H9 (cell line): ENCODE data around the gene PLCH1. TPM values are rescaled to one million over a fixed set of nuclear protein-coding genes. Genes with fewer than 3 reads are reported as not detected.

ENCODE experiments used
- DNase-seq: peaks from one replicate; pipeline ENCODE4 v3.0.0-alpha.2; 2017
- H2AFZ ChIP-seq: one replicate; pipeline ENCODE4 v1.6.1; 2013; ENCODE audit warnings: mild to moderate bottlenecking, low read length, control low read depth, moderate library complexity
- H2AK5ac ChIP-seq: 2 replicates; pipeline ENCODE4 v1.6.1; 2013; ENCODE audit warnings: low read length, control low read depth, mixed read lengths; ENCODE audit not compliant: insufficient read length
- H2BK120ac ChIP-seq: one replicate; pipeline ENCODE4 v1.6.1; 2013; ENCODE audit warnings: low read depth, mild to moderate bottlenecking, low read length, control low read depth, inconsistent platforms; ENCODE audit not compliant: poor library complexity, severe bottlenecking
- H2BK12ac ChIP-seq: 2 replicates; pipeline ENCODE4 v1.6.1; 2013; ENCODE audit warnings: low read length, control low read depth, mixed read lengths, low read depth; ENCODE audit not compliant: insufficient read length
- H2BK15ac ChIP-seq: 2 replicates; pipeline ENCODE4 v1.6.1; 2013; ENCODE audit warnings: low read depth, low read length, control low read depth
- H2BK20ac ChIP-seq: one replicate; pipeline ENCODE4 v1.6.1; 2013; ENCODE audit warnings: low read depth, mild to moderate bottlenecking, low read length, control low read depth, inconsistent platforms; ENCODE audit not compliant: poor library complexity, severe bottlenecking
- H2BK5ac ChIP-seq: 2 replicates; pipeline ENCODE4 v1.6.1; 2013; ENCODE audit warnings: low read length, control low read depth, mixed read lengths; ENCODE audit not compliant: insufficient read length
- H3K14ac ChIP-seq: 2 replicates; pipeline ENCODE4 v1.6.1; 2013; ENCODE audit warnings: low read length, control low read depth; ENCODE audit not compliant: insufficient read depth
- H3K18ac ChIP-seq: 2 replicates; pipeline ENCODE4 v1.6.1; 2013; ENCODE audit warnings: low read depth, mild to moderate bottlenecking, mixed read lengths, low read length, control low read depth; ENCODE audit not compliant: insufficient read length
- H3K23ac ChIP-seq: 2 replicates; pipeline ENCODE4 v1.6.1; 2013; ENCODE audit warnings: low read length, control low read depth, mixed read lengths, low read depth; ENCODE audit not compliant: insufficient read length
- H3K23me2 ChIP-seq: 2 replicates; pipeline ENCODE4 v1.6.1; 2013; ENCODE audit warnings: low read depth, mild to moderate bottlenecking, mixed read lengths, low read length, control low read depth; ENCODE audit not compliant: insufficient read length, poor library complexity, severe bottlenecking
- H3K27ac ChIP-seq: 2 replicates; pipeline ENCODE4 v1.5.1; 2013; ENCODE audit warnings: low read length, control low read depth, mixed read lengths, low read depth; ENCODE audit not compliant: insufficient read length
- H3K27me3 ChIP-seq: 2 replicates; pipeline ENCODE4 v1.6.1; 2013; ENCODE audit warnings: low read length, control low read depth, inconsistent platforms; ENCODE audit not compliant: insufficient read depth
- H3K4ac ChIP-seq: 2 replicates; pipeline ENCODE4 v1.6.1; 2013; ENCODE audit warnings: low read depth, mild to moderate bottlenecking, control low read depth, inconsistent platforms, low read length, moderate library complexity
- H3K4me1 ChIP-seq: 2 replicates; pipeline ENCODE4 v1.6.1; 2013; ENCODE audit warnings: low read length, control low read depth, inconsistent platforms; ENCODE audit not compliant: insufficient read depth
- H3K4me2 ChIP-seq: 2 replicates; pipeline ENCODE4 v1.6.1; 2013; ENCODE audit warnings: low read length, control low read depth, mixed read lengths; ENCODE audit not compliant: insufficient read length, insufficient read depth
- H3K56ac ChIP-seq: 2 replicates; pipeline ENCODE4 v1.6.1; 2013; ENCODE audit warnings: low read depth, mild to moderate bottlenecking, mixed read lengths, low read length, control low read depth; ENCODE audit not compliant: insufficient read length
- H3K79me1 ChIP-seq: 2 replicates; pipeline ENCODE4 v1.6.1; 2013; ENCODE audit warnings: low read depth, mild to moderate bottlenecking, moderate library complexity, low read length, control low read depth, inconsistent platforms; ENCODE audit not compliant: insufficient read depth, poor library complexity, severe bottlenecking
- H3K79me2 ChIP-seq: 2 replicates; pipeline ENCODE4 v1.6.1; 2013; ENCODE audit warnings: low read length, control low read depth, inconsistent platforms; ENCODE audit not compliant: insufficient read depth
- H3K9ac ChIP-seq: 2 replicates; pipeline ENCODE4 v1.6.1; 2013; ENCODE audit warnings: low read length, control low read depth, mixed read lengths; ENCODE audit not compliant: insufficient read length; ENCODE audit errors: extremely low read depth
- H3K9me3 ChIP-seq: one replicate; pipeline ENCODE4 v1.6.1; 2013; ENCODE audit warnings: low read depth, low read length, inconsistent platforms; ENCODE audit not compliant: control insufficient read depth
- H3T11ph ChIP-seq: one replicate; pipeline ENCODE4 v1.6.1; 2013; ENCODE audit warnings: mild to moderate bottlenecking, low read length, control low read depth, inconsistent platforms
- H4K20me1 ChIP-seq: one replicate; pipeline ENCODE4 v1.6.1; 2013; ENCODE audit not compliant: control insufficient read depth, insufficient read length, insufficient read depth
- H4K5ac ChIP-seq: 2 replicates; pipeline ENCODE4 v1.6.1; 2013; ENCODE audit warnings: low read depth, mild to moderate bottlenecking, mixed read lengths, low read length, control low read depth; ENCODE audit not compliant: insufficient read length
- H4K8ac ChIP-seq: replicated peaks from 2 replicates; pipeline ENCODE4 v1.6.1; 2013; ENCODE audit warnings: low read length, control low read depth, mixed read lengths, low read depth; ENCODE audit not compliant: insufficient read length
- H4K91ac ChIP-seq: 2 replicates; pipeline ENCODE4 v1.6.1; 2013; ENCODE audit warnings: low read depth, mild to moderate bottlenecking, moderate library complexity, mixed read lengths, low read length, control low read depth; ENCODE audit not compliant: insufficient read length
- H3K27ac Mint-ChIP-seq, 3 experiments: 2 replicates in 2 of 3; 3 replicates in 1 of 3; pipeline ENCODE4 v1.8.0; 2020 to 2021; ENCODE audit warnings: mixed read lengths in 3 of 3, mild to moderate bottlenecking in 1 of 3, moderate library complexity in 1 of 3
- H3K27me3 Mint-ChIP-seq: 2 replicates; pipeline ENCODE4 v1.8.0; 2021; ENCODE audit warnings: low read depth, mild to moderate bottlenecking, moderate library complexity, mixed read lengths
- H3K36me3 Mint-ChIP-seq, 3 experiments: 2 replicates in 2 of 3; 3 replicates in 1 of 3; pipeline ENCODE4 v1.8.0; 2020 to 2021; ENCODE audit warnings: low read depth in 3 of 3, mixed read lengths in 3 of 3; ENCODE audit not compliant: insufficient read depth in 1 of 3
- H3K4me1 Mint-ChIP-seq, 2 experiments: 2 replicates each; pipeline ENCODE4 v1.8.0; 2020; ENCODE audit warnings: mixed read lengths in 2 of 2
- H3K4me3 Mint-ChIP-seq, 2 experiments: 2 replicates in 1 of 2; 3 replicates in 1 of 2; pipeline ENCODE4 v1.8.0; 2020 to 2021; ENCODE audit warnings: mild to moderate bottlenecking in 2 of 2, mixed read lengths in 2 of 2, moderate library complexity in 1 of 2
- H3K9me3 Mint-ChIP-seq, 2 experiments: 2 replicates in 1 of 2; 3 replicates in 1 of 2; pipeline ENCODE4 v1.8.0; 2020; ENCODE audit warnings: mild to moderate bottlenecking in 2 of 2, mixed read lengths in 2 of 2, moderate library complexity in 1 of 2
- CTCF ChIP-seq: fragments of 200-600 bp; sonication (generic); conservative IDR thresholded peaks from 3 replicates; pipeline ENCODE4 v1.8.0; 2021; ENCODE audit warnings: antibody characterized with exemption, mild to moderate bottlenecking
- WGBS: extraction: QIAGEN DNeasy Blood & Tissue Kit; methylation state at CpG from one replicate; pipeline ENCODE4 v1.1.7; 2013; ENCODE audit warnings: missing lambda C conversion rate, low lambda C conversion rate, mixed read lengths; ENCODE audit not compliant: insufficient read length; ENCODE audit errors: extremely low coverage; 5-methylcytosine and 5-hydroxymethylcytosine counted together
- total RNA-seq: library from RNA; stranded (reverse); gene quantifications from 2 replicates; pipeline ENCODE4 v1.2.1, GENCODE V29; 2021

Gene PLCH1
- total RNA-seq, 1 experiment from 2014 or later = 19.0 TPM

GRCh38 chr3:155365178-155365783 is 379.6 kb downstream of the PLCH1 start:
- no peak overlapping the region for H2BK120ac ChIP-seq
- no peak overlapping the region for H3K4me2 ChIP-seq
- H3K27me3 ChIP-seq = no peaks in the 10 kb centered on the region; the same call in 1 of the 2 replicates
- no peak overlapping the region for H3K18ac ChIP-seq
- no peak overlapping the region for H3K27ac ChIP-seq
- H3K14ac ChIP-seq = no peak overlapping the region
- no peak overlapping the region for H3K56ac ChIP-seq
- H3K27me3 Mint-ChIP-seq = peaks cover 56% of the 10 kb centered on the region
- H3T11ph ChIP-seq = no peak overlapping the region
- no peak overlapping the region for H3K9ac ChIP-seq
- TF ChIP-seq CTCF = no peak
- no peaks in the 10 kb centered on the region for H4K20me1 ChIP-seq
- no peak overlapping the region for H3K4ac ChIP-seq
- H2AFZ ChIP-seq = no peak overlapping the region
- H3K23ac ChIP-seq = no peak overlapping the region
- no peak overlapping the region for H4K5ac ChIP-seq
- peaks cover 0 to 18% (median 8%) of the 10 kb centered on the region in 3 experiments; a peak in 5 of 7 replicates for H3K36me3 Mint-ChIP-seq
- H3K4me1 Mint-ChIP-seq = peaks cover 74 to 79% of the 10 kb centered on the region in 2 experiments
- no peak overlapping the region for H2AK5ac ChIP-seq
- H3K79me1 ChIP-seq = no peaks in the 10 kb centered on the region
- H3K79me2 ChIP-seq = no peaks in the 10 kb centered on the region
- H3K9me3 Mint-ChIP-seq = peaks cover 16 to 18% of the 10 kb centered on the region in 2 experiments
- peaks cover 12% of the 10 kb centered on the region for H3K4me1 ChIP-seq
- WGBS = no CpG with 5 or more reads among the region's 1 CpG
- no peak overlapping the region for H2BK12ac ChIP-seq
- H2BK15ac ChIP-seq = no peak overlapping the region
- H2BK20ac ChIP-seq = no peak overlapping the region
- H3K4me3 Mint-ChIP-seq = no peak overlapping the region
- no peak overlapping the region; a peak in 1 of 7 replicates for H3K27ac Mint-ChIP-seq
- no peak overlapping the region for H2BK5ac ChIP-seq
- DNase-seq = no peak
- H4K8ac ChIP-seq = no peak overlapping the region
- no peak overlapping the region for H4K91ac ChIP-seq
- H3K9me3 ChIP-seq = peaks cover 5% of the 10 kb centered on the region
- H3K23me2 ChIP-seq = no peaks in the 10 kb centered on the region
